GM13976 (cell line): Measurements from ENCODE around the gene CDC23.
A peak's percentile ranks its signal among the peaks of the same experiment; 100 is the strongest.
"Not testable (repeated sequence)": the region's sequence is repeated elsewhere in the genome, so short reads cannot be mapped to it uniquely, and the experiment has no call there.

Experiments used
- DNase-seq: peaks from one replicate; pipeline ENCODE4 v3.0.0; 2012; ENCODE audit warnings: low spot score
- CTCF ChIP-seq: IDR thresholded peaks from 2 replicates; pipeline ENCODE4 v1.5.1; 2012; ENCODE audit warnings: borderline replicate concordance, mild to moderate bottlenecking; ENCODE audit not compliant: insufficient read depth; ENCODE audit errors: extremely low read depth, missing control alignments, control extremely low read depth
- in situ Hi-C: fragments of 300-500 bp; cut with MboI; formaldehyde crosslinking; loops from one replicate; pipeline ENCODE4 v1.12.0; 2022; ENCODE audit warnings: low sequenced_read_pairs, mixed read lengths, inconsistent platforms; ENCODE audit not compliant: unreplicated experiment

Gene CDC23

GRCh38 chr5:138213161-138214029 lies at the start of gene CDC23:
TSS of gene CDC23 (minus strand) at chr5:138213323. CDS start at chr5:138213312, 11 bp downstream.
- peak; percentile 97 for DNase-seq
- no peak for TF ChIP-seq CTCF
- in situ Hi-C loops = no loop called here

DNA sequence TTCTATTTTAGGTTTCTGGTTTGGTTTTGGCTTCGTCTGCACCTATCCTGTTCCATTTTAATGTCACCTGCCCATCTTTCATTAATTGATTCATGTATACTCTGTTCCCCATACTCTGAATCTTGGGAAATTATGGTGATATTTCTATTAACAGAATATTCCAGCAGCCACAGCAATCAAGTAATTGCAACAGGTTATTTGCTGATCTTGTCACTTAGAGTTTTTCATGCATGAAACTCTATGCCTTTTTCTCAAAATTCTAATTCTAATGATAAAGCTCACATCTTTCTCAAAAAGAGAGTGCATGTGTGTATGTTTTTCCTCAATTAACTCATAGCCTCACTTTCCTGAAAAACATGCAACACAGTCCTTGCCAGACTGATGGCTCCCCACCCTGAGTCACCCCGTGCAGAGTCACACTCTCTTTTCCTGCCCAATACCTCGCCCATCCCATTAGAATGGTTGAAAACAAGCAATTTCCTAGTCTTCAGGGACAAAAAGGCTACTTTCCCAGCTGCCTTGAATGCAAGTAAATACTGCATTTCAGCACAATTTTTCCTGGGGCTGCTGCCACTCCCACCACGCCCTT lies 45.7 kb upstream of the CDC23 start:
- in situ Hi-C loops = no loop called here
- TF ChIP-seq CTCF = no peak

GRCh38 chr5:138257583-138257982 lies 44.5 kb upstream of the CDC23 start:
- no peak for TF ChIP-seq CTCF
- in situ Hi-C loops = no loop called here
- no peak for DNase-seq

More for the DNA sequence above, 45.7 kb upstream of the CDC23 start:
- DNase-seq = no peak

GRCh38 chr5:138252944-138253343 lies 39.8 kb upstream of the CDC23 start:
- no peak for DNase-seq
- TF ChIP-seq CTCF = no peak
- in situ Hi-C loops = no loop called here

DNA sequence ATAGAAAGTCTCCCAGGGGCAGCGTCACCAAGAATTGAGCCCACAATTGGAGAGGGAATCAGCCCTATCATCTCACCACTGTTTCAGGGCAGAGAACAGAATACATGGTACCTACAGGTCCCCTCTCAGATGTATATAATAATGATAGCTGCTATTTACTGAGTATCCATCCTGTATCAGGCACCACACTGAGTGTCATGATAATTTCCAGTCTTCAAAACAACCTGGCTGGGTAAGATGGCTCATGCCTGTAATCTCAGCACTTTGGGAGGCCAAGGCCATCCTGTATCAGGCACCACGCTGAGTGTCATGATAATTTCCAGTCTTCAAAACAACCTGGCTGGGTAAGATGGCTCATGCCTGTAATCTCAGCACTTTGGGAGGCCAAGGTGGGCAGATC lies 34.7 kb upstream of the CDC23 start:
- in situ Hi-C loops = not testable (repeated sequence)

GRCh38 chr5:138246822-138247221 lies 33.7 kb upstream of the CDC23 start:
- no peak for DNase-seq
- TF ChIP-seq CTCF = no peak
- in situ Hi-C loops = no loop called here

More for the DNA sequence above, 34.7 kb upstream of the CDC23 start:
- DNase-seq = not testable (repeated sequence)

DNA sequence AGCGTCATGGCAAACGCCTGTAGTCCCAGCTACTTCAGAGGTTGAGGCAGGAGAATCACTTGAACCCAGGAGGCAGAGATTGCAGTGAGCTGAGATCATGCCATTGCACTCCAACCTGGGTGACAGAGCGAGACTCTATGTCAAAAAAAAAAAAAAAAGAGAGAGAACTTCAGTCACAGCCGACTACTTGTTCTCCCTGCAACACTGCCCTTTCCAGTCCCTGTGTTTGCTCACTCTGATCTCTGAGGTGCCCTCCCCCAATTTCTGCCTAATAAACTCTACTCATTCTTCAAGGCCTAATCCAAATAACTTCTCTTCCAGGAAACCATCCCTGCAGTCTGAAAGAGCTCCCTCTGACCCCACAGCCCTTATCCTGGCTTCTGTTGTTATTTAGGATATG lies 33.2 kb upstream of the CDC23 start:
- in situ Hi-C loops = no loop called here
- no peak for DNase-seq
- TF ChIP-seq CTCF = no peak
